GM23338 (cell line): ENCODE measurements around the gene GNB5. TPM values are rescaled to one million over a fixed set of nuclear protein-coding genes. Genes with fewer than 3 reads are reported as not detected.

Experiments
- CREB1 ChIP-seq: fragments of 250-450 bp; sonication (Bioruptor Pico); IDR thresholded peaks from 2 replicates; pipeline ENCODE4 v1.5.0; 2020; ENCODE audit warnings: low read depth, mild to moderate bottlenecking, moderate library complexity
- EZH2phosphoT487 ChIP-seq: fragments of 200-600 bp; sonication (generic); IDR thresholded peaks from one replicate; pipeline ENCODE4 v1.8.1; 2018; ENCODE audit warnings: antibody characterized with exemption; ENCODE audit not compliant: unreplicated experiment
- NANOG ChIP-seq: IDR thresholded peaks from 2 replicates; pipeline ENCODE4 v1.6.1; 2016; ENCODE audit warnings: antibody characterized with exemption, borderline replicate concordance
- ZNF331 ChIP-seq: fragments of 250-450 bp; sonication (Bioruptor Pico); IDR thresholded peaks from 2 replicates; pipeline ENCODE4 v1.5.0; 2020; ENCODE audit warnings: low read depth, mild to moderate bottlenecking, moderate library complexity
- polyA plus RNA-seq: library from polyadenylated mRNA; unstranded; fragments of >200 nt; fragmentation: Nextera tagmentation; extraction: Ambion mirVana; gene quantifications from 2 replicates; pipeline ENCODE4 v1.2.1, GENCODE V29; 2016
- total RNA-seq: library from RNA; depleted of rRNA; stranded (reverse); fragments of >200 nt; shearing (Covaris generic); gene quantifications from 2 replicates; pipeline ENCODE4 v1.2.3, GENCODE V29; 2014
- TF ChIP-seq, protein P1 (sequence below): IDR thresholded peaks from 2 replicates; pipeline ENCODE4 v1.6.1; 2016; ENCODE audit warnings: antibody characterized with exemption
- TF ChIP-seq, protein P2 (sequence below): fragments of 250-450 bp; sonication (Bioruptor Pico); IDR thresholded peaks from 2 replicates; pipeline ENCODE4 v1.5.0; 2020; ENCODE audit warnings: mild to moderate bottlenecking, moderate library complexity

GNB5 gene
- total and polyA plus RNA-seq, 2 experiments from 2014 or later, result 23.0 to 40.8 TPM

DNA sequence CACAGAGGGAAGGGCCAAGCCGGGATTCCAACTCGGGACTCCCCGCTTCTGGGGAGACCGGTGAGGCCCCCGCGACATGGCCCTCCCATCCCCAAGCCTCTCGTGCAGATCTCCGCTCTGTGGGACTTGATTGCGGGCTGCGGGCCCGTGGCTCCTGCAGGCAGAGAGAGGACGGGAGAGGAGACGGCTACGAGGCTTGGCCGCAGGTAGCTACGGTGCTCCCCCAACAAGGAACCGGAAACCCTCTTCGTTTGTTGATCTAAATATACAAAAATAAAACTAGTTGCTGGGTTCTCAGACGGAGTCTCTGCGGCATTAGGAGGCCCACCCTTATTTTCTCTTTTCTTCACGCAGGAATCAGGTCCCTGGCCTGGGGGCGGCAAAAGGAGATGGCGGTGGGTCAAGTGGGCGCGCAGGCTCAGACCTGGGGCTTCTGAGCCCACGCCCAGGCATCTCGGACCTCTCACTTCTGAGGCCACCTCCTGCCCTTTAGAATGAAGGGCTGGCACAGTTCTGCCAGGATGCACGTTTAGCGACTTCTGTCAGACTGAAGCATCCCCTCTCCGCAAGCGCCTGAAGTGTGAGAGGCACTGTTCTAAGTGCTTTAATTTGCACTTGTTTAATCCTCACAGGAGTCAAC lies 10.9 kb downstream of the GNB5 start (continued):
- TF ChIP-seq, protein P1, sequence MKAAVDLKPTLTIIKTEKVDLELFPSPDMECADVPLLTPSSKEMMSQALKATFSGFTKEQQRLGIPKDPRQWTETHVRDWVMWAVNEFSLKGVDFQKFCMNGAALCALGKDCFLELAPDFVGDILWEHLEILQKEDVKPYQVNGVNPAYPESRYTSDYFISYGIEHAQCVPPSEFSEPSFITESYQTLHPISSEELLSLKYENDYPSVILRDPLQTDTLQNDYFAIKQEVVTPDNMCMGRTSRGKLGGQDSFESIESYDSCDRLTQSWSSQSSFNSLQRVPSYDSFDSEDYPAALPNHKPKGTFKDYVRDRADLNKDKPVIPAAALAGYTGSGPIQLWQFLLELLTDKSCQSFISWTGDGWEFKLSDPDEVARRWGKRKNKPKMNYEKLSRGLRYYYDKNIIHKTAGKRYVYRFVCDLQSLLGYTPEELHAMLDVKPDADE, result no peak
- TF ChIP-seq NANOG (no peak), CREB1 (CRISPR knock-in tag) (no peak), EZH2phosphoT487 (no peak), ZNF331 (CRISPR knock-in tag) (no peak)
- TF ChIP-seq, protein P2, sequence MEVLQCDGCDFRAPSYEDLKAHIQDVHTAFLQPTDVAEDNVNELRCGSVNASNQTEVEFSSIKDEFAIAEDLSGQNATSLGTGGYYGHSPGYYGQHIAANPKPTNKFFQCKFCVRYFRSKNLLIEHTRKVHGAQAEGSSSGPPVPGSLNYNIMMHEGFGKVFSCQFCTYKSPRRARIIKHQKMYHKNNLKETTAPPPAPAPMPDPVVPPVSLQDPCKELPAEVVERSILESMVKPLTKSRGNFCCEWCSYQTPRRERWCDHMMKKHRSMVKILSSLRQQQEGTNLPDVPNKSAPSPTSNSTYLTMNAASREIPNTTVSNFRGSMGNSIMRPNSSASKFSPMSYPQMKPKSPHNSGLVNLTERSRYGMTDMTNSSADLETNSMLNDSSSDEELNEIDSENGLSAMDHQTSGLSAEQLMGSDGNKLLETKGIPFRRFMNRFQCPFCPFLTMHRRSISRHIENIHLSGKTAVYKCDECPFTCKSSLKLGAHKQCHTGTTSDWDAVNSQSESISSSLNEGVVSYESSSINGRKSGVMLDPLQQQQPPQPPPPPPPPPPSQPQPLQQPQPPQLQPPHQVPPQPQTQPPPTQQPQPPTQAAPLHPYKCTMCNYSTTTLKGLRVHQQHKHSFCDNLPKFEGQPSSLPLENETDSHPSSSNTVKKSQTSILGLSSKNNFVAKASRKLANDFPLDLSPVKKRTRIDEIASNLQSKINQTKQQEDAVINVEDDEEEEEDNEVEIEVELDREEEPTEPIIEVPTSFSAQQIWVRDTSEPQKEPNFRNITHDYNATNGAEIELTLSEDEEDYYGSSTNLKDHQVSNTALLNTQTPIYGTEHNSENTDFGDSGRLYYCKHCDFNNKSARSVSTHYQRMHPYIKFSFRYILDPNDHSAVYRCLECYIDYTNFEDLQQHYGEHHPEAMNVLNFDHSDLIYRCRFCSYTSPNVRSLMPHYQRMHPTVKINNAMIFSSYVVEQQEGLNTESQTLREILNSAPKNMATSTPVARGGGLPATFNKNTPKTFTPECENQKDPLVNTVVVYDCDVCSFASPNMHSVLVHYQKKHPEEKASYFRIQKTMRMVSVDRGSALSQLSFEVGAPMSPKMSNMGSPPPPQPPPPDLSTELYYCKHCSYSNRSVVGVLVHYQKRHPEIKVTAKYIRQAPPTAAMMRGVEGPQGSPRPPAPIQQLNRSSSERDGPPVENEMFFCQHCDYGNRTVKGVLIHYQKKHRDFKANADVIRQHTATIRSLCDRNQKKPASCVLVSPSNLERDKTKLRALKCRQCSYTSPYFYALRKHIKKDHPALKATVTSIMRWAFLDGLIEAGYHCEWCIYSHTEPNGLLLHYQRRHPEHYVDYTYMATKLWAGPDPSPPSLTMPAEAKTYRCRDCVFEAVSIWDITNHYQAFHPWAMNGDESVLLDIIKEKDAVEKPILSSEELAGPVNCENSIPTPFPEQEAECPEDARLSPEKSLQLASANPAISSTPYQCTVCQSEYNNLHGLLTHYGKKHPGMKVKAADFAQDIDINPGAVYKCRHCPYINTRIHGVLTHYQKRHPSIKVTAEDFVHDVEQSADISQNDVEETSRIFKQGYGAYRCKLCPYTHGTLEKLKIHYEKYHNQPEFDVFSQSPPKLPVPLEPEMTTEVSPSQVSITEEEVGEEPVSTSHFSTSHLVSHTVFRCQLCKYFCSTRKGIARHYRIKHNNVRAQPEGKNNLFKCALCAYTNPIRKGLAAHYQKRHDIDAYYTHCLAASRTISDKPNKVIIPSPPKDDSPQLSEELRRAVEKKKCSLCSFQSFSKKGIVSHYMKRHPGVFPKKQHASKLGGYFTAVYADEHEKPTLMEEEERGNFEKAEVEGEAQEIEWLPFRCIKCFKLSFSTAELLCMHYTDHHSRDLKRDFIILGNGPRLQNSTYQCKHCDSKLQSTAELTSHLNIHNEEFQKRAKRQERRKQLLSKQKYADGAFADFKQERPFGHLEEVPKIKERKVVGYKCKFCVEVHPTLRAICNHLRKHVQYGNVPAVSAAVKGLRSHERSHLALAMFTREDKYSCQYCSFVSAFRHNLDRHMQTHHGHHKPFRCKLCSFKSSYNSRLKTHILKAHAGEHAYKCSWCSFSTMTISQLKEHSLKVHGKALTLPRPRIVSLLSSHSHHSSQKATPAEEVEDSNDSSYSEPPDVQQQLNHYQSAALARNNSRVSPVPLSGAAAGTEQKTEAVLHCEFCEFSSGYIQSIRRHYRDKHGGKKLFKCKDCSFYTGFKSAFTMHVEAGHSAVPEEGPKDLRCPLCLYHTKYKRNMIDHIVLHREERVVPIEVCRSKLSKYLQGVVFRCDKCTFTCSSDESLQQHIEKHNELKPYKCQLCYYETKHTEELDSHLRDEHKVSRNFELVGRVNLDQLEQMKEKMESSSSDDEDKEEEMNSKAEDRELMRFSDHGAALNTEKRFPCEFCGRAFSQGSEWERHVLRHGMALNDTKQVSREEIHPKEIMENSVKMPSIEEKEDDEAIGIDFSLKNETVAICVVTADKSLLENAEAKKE (CRISPR knock-in tag), result no peak
